Adrenal gland (tissue), 12 donors: ENCODE results near the gene REXO1. TPM values are rescaled to one million over a fixed set of nuclear protein-coding genes. Genes with fewer than 3 reads are reported as not detected.

Experiments used
- DNase-seq, 7 donors: peaks; one replicate each; pipeline ENCODE4 v3.0.0-alpha.2; 2019 to 2020
- H3K27ac ChIP-seq, 5 donors: fragments of 200-600 bp; sonication (generic) in 4 of 5; 1 replicate in 3 of 5; 2 replicates in 2 of 5; pipeline versions ENCODE4 v1.5.1 to v1.8.0; 2016 to 2020; ENCODE audit warnings: mild to moderate bottlenecking in 1 of 5
- H3K27me3 ChIP-seq: fragments of 200-600 bp; 2 replicates; pipeline ENCODE4 v1.8.0; 2021
- H3K36me3 ChIP-seq, 2 donors: fragments of 200-600 bp; replicated peaks in 1 of 2; 1 replicate in 1 of 2; 2 replicates in 1 of 2; pipeline versions ENCODE4 v1.5.1 to v1.8.0; 2018 to 2022
- H3K4me1 ChIP-seq, 2 donors: fragments of 200-600 bp; replicated peaks in 1 of 2; 1 replicate in 1 of 2; 2 replicates in 1 of 2; pipeline versions ENCODE4 v1.5.1 to v1.8.0; 2018 to 2021
- H3K4me3 ChIP-seq, 4 donors: fragments of 200-600 bp; sonication (generic) in 3 of 4; one replicate each; pipeline ENCODE4 v1.5.1; 2016 to 2018
- H3K9me3 ChIP-seq, 3 donors: fragments of 200-600 bp; sonication (generic) in 1 of 3; replicated peaks in 1 of 3; 1 replicate in 2 of 3; 2 replicates in 1 of 3; pipeline versions ENCODE4 v1.5.1 to v1.8.0; 2016 to 2021
- POLR2A ChIP-seq, 2 donors: fragments of 450-650 bp; IDR thresholded peaks; one replicate each; pipeline ENCODE4 v1.6.1; 2017; ENCODE audit warnings: antibody characterized with exemption in 2 of 2, mild to moderate bottlenecking in 2 of 2, moderate library complexity in 1 of 2
- WGBS, 4 donors: extraction: QIAGEN DNeasy Blood & Tissue Kit in 2 of 4; methylation state at CpG; one replicate each; pipeline versions ENCODE4 v1.1.5 to v1.1.7; 2013 to 2017; 5-methylcytosine and 5-hydroxymethylcytosine counted together
- intact Hi-C, 2 donors: fragments of 100-400 bp; cut with DNase I; formaldehyde crosslinking; loops; one replicate each; pipeline versions ENCODE4 v1.14.1 to v1.15.0; 2022 to 2023
- polyA plus RNA-seq, 3 donors: library from polyadenylated mRNA; stranded (reverse); fragments of 200-250 nt in 2 of 3; fragments of 350-450 nt in 1 of 3; fragmentation: Illumina TruSeq in 1 of 3; extraction: RNeasy Lipid Tissue Mini Kit (QIAGEN cat#74804) in 1 of 3; gene quantifications; one replicate each; pipeline ENCODE4 v1.2.3, GENCODE V29; 2013 to 2014
- total RNA-seq, 9 donors: library from RNA; depleted of rRNA in 4 of 9; stranded (reverse); fragments of >200 nt in 4 of 9; fragments of 120-200 nt in 1 of 9; fragmentation: NEBNext Ultra II Directional in 1 of 9; extraction: Animal tissue kit (Norgen Biotek cat#: 25700) in 1 of 9; gene quantifications; one replicate each; pipeline versions ENCODE4 v1.1.0 to v1.2.4, GENCODE V29; 2013 to 2023
- TF ChIP-seq, protein P1 (sequence below), 6 experiments: fragments of 450-650 bp in 4 of 6; fragments of 200-600 bp in 2 of 6; sonication (generic) in 1 of 6; IDR thresholded peaks; 1 replicate in 5 of 6; 2 replicates in 1 of 6; pipeline versions ENCODE4 v1.5.1 to v1.8.0; 2016 to 2021; ENCODE audit warnings: antibody characterized with exemption in 6 of 6, mild to moderate bottlenecking in 2 of 6, moderate library complexity in 1 of 6
- donor health status: healthy with polysubstance abuse.
- donor health status: Bipolar disorder and iron deficiency.
- donor health status: DM: yes; HTN: yes; CAD: no.
- donor health status: DM: no; HTN: no; CAD: no.
- donor health status: DM: no; HTN: no; CAD: no.
- donor health status: DM: yes; HTN: yes; CAD: no.

The REXO1 gene
- total and polyA plus RNA-seq, 12 donors = 9.3 to 155 (median 44.5) TPM

DNA sequence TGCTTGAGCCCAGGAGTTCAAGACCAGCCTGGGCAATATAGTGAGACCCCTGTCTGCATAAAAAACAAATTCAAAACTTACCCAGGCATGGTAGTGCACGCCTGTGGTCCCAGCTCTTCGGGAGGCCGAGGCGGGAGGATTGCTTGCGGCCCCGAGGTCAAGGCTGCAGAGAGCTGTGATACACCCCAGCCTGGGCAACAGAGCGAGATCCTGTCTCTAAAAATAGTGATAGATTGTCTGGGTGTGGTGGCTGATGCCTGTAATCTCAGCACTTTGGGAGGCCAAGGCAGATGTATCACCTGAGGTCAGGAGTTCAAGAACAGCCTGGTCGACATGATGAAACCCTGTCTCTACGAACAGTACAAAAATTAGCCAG is 19.1 kb upstream of the REXO1 start:
- 65 to 74% (median 67%) methylated on average over 4 to 9 of the region's 9 CpGs for WGBS, 4 donors
- no peak for DNase-seq
- Histone ChIP-seq H3K36me3 (no peaks in the 10 kb centered on the region), H3K4me1 (peaks cover 24 to 29% of the 10 kb centered on the region in 2 donors), H3K9me3 (no peaks in the 10 kb centered on the region), H3K4me3 (no peak overlapping the region), H3K27ac (no peak overlapping the region), H3K27me3 (no peaks in the 10 kb centered on the region)
- intact Hi-C loops = loop anchor here in 1 of 2 donors (10.0 kb wide), 1 partner anchor 57 kb away; no protein-coding TSS in a partner anchor
- TF ChIP-seq POLR2A (IDR thresholded peaks at IDR 0.05) = no peak
- TF ChIP-seq, protein P1, sequence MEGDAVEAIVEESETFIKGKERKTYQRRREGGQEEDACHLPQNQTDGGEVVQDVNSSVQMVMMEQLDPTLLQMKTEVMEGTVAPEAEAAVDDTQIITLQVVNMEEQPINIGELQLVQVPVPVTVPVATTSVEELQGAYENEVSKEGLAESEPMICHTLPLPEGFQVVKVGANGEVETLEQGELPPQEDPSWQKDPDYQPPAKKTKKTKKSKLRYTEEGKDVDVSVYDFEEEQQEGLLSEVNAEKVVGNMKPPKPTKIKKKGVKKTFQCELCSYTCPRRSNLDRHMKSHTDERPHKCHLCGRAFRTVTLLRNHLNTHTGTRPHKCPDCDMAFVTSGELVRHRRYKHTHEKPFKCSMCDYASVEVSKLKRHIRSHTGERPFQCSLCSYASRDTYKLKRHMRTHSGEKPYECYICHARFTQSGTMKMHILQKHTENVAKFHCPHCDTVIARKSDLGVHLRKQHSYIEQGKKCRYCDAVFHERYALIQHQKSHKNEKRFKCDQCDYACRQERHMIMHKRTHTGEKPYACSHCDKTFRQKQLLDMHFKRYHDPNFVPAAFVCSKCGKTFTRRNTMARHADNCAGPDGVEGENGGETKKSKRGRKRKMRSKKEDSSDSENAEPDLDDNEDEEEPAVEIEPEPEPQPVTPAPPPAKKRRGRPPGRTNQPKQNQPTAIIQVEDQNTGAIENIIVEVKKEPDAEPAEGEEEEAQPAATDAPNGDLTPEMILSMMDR (IDR thresholded peaks at IDR 0.05) = no peak

DNA sequence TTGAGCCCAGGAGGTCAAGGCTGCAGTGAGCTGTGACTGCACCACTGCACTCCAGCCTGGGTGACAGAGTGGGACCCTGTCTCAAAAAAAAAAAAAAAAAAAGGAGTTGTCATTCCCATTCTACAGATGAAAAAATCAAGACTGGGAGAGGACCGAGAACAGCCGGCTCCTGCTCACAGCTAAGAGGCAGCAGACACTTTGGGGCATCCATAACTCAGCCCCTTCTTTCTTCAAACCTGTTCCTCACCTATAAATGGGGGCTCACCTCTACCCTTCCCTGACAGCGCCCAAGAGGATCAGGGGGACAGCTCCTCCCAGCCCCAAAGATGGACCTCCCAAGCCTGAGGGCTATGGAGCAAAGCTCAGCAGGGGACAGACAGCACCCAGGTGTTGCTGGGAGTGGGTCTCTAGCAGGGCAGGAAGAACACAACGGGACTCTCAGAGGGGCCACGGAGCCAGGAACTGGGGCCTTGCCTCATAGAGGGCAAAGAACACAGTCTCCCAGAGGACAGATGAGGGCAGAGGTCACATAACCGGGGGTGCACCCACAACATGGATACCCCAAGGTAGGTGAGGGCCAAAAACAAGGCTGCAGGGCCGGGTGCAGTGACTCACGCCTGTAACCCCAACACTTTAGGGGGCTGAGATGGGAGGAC is 18.5 kb upstream of the REXO1 start:
- DNase-seq = no peak
- Histone ChIP-seq H3K27ac (no peak overlapping the region), H3K36me3 (no peaks in the 10 kb centered on the region), H3K27me3 (no peaks in the 10 kb centered on the region), H3K4me1 (peaks cover 24 to 29% of the 10 kb centered on the region in 2 donors), H3K9me3 (no peaks in the 10 kb centered on the region), H3K4me3 (no peak overlapping the region)
- 85 to 94% (median 88%) methylated on average over 6 to 8 of the region's 8 CpGs for WGBS, 4 donors
- no peak for TF ChIP-seq POLR2A (IDR thresholded peaks at IDR 0.05)
- TF ChIP-seq, protein P1 (IDR thresholded peaks at IDR 0.05) = no peak
- intact Hi-C loops = loop anchor here in 1 of 2 donors (10.0 kb wide), 1 partner anchor 58 kb away; no protein-coding TSS in a partner anchor

DNA sequence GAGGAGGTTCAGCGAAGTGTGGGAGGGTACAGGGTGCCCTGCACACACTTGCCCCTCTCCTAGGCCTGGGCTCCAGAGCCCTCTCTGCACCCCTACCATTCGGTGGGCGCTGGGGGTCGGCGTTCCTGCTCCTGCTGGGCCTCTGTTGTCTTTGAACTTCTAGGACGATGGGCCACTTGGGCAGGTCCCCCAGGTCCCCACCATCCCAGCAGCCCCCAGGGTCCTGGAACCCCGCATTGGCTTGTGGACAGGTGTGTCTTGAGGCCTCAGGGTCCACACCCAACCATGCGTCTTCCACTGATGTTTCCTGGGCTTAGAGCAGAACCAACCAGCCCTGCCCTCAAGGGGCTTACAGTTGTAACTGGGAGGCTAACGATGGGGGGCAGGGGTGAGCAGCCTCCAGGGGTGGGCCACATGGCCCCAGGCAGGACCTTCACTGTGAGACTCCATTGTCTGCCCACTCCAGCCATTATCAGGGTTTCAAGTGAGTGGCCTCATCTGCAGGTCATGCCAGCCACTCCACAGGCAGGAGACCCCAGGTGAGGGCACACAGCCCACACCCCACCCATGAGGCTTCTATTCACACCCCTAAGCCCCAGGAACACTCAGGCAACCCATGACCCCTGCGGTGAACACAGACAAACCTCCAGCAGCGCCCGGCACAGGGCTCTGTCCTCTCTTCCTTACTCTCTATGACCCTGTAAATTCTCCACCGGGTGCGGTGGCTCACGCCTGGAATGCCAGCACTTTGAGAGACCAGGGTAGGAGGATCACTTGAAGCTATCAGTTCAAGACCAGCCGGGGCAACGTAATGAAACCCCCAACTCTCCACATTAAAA is 17.1 kb upstream of the REXO1 start:
- H3K9me3 ChIP-seq = no peaks in the 10 kb centered on the region
- H3K4me3 ChIP-seq = peak overlapping the region in 1 of 4 donors; percentile 86
- peaks cover 21 to 24% of the 10 kb centered on the region in 2 donors for H3K4me1 ChIP-seq
- H3K36me3 ChIP-seq = no peaks in the 10 kb centered on the region
- WGBS, 4 donors = 85 to 90% (median 85%) methylated on average over 13 to 17 of the region's 17 CpGs
- peak overlapping the region; percentile 81 to 92 (median 87) for H3K27ac ChIP-seq
- peak in 2 of 7 donors; percentile 26 to 42 for DNase-seq
- no peaks in the 10 kb centered on the region for H3K27me3 ChIP-seq
- intact Hi-C loops = loop anchor here in 1 of 2 donors (10.0 kb wide), 1 partner anchor 59 kb away; no protein-coding TSS in a partner anchor
- TF ChIP-seq, protein P1 (IDR thresholded peaks at IDR 0.05) = no peak
- no peak for TF ChIP-seq POLR2A (IDR thresholded peaks at IDR 0.05)
